NCI-H1105 treated with DMSO at 0.1 percent for 48 hours (cell line): ENCODE data around the gene CDKN2B.
"Not testable (repeated sequence)": the region's sequence is repeated elsewhere in the genome, so short reads cannot be mapped to it uniquely, and the experiment has no call there.

Experiments
- DNase-seq: peaks from one replicate; lab custom pipeline; 2025; lab: John Stamatoyannopoulos, UW

The CDKN2B gene

GRCh38 chr9:22008717-22009505 lies at the start of gene CDKN2B:
Gene CDKN2B (minus strand): TSS chr9:22009305. CDS start chr9:22008953, 352 bp downstream.
- DNase-seq = peak; percentile 80

- DNase-seq = not testable (repeated sequence)
Measured at GRCh38 chr9:22057972-22058371, 48.9 kb upstream of the CDKN2B start.

- DNase-seq = no peak
Measured at GRCh38 chr9:22056402-22056801, 47.3 kb upstream of the CDKN2B start.

GRCh38 chr9:22055090-22055489 lies 46.0 kb upstream of the CDKN2B start:
- no peak for DNase-seq

- no peak for DNase-seq
Measured at GRCh38 chr9:22054529-22054928, 45.4 kb upstream of the CDKN2B start.

GRCh38 chr9:22054076-22054475 lies 45.0 kb upstream of the CDKN2B start:
- DNase-seq = no peak

GRCh38 chr9:22053178-22053577 lies 44.1 kb upstream of the CDKN2B start:
- no peak for DNase-seq

GRCh38 chr9:22052376-22052945 lies 43.4 kb upstream of the CDKN2B start:
- no peak for DNase-seq

- no peak for DNase-seq
Measured at GRCh38 chr9:22050924-22051323, 41.8 kb upstream of the CDKN2B start.

- no peak for DNase-seq
Measured at GRCh38 chr9:22049411-22049810, 40.3 kb upstream of the CDKN2B start.

GRCh38 chr9:22047596-22047995 lies 38.5 kb upstream of the CDKN2B start:
- no peak for DNase-seq

- no peak for DNase-seq
Measured at GRCh38 chr9:22046243-22046885, 37.3 kb upstream of the CDKN2B start.

- DNase-seq = no peak
Measured at GRCh38 chr9:22045423-22045822, 36.3 kb upstream of the CDKN2B start.

GRCh38 chr9:22044583-22044982 lies 35.5 kb upstream of the CDKN2B start:
- DNase-seq = no peak

- DNase-seq = no peak
Measured at GRCh38 chr9:22043928-22044327, 34.8 kb upstream of the CDKN2B start.

GRCh38 chr9:22041775-22042174 lies 32.7 kb upstream of the CDKN2B start:
- no peak for DNase-seq

- DNase-seq = no peak
Measured at GRCh38 chr9:22041344-22041743, 32.2 kb upstream of the CDKN2B start.

- no peak for DNase-seq
Measured at GRCh38 chr9:22040760-22041159, 31.7 kb upstream of the CDKN2B start.

- DNase-seq = no peak
Measured at GRCh38 chr9:22039258-22039657, 30.2 kb upstream of the CDKN2B start.

- DNase-seq = peak; percentile 20
Measured at GRCh38 chr9:22037954-22038690, 29.0 kb upstream of the CDKN2B start.

- DNase-seq = no peak
Measured at GRCh38 chr9:22036866-22037626, 27.9 kb upstream of the CDKN2B start.

GRCh38 chr9:22035591-22036011 lies 26.5 kb upstream of the CDKN2B start:
- DNase-seq = no peak
